ENCODE measurements around the gene TOR4A. TPM values are rescaled to one million over a fixed set of nuclear protein-coding genes. Genes with fewer than 3 reads are reported as not detected.

The TOR4A gene
- total RNA-seq, 1 donor from 2014 or later: 16.3 TPM

GRCh38 chr9:137311986-137312851 lies 34.7 kb downstream of the TOR4A start:
- no peak for TF ChIP-seq CTCF (IDR thresholded peaks at IDR 0.05; ENCODE audit: borderline replicate concordance)
- H3K36me3 ChIP-seq: no peaks in the 10 kb centered on the region
- H3K27ac ChIP-seq (replicated peaks): peak overlapping the region; percentile 8
- peak; percentile 12 for DNase-seq
- no peak overlapping the region for H3K4me3 ChIP-seq
- peaks cover 32% of the 10 kb centered on the region for H3K4me1 ChIP-seq
- H3K27me3 ChIP-seq (ENCODE audit: low read depth): peaks cover 36% of the 10 kb centered on the region
- no peaks in the 10 kb centered on the region for H3K9me3 ChIP-seq (replicated peaks)
- intact Hi-C loops (cut with micrococcal nuclease): no loop called here

- no peak overlapping the region for H3K4me3 ChIP-seq
- peaks cover 34% of the 10 kb centered on the region for H3K4me1 ChIP-seq
- no peaks in the 10 kb centered on the region for H3K9me3 ChIP-seq (replicated peaks)
- peak; percentile 12 for DNase-seq
- TF ChIP-seq CTCF (IDR thresholded peaks at IDR 0.05; ENCODE audit: borderline replicate concordance): no peak
- peaks cover 37% of the 10 kb centered on the region for H3K27me3 ChIP-seq (ENCODE audit: low read depth)
- no peaks in the 10 kb centered on the region for H3K36me3 ChIP-seq
- intact Hi-C loops (cut with micrococcal nuclease): no loop called here
- peak overlapping the region; percentile 86 for H3K27ac ChIP-seq (replicated peaks)
Measured at GRCh38 chr9:137312852-137313325, 35.4 kb downstream of the TOR4A start.

- no peaks in the 10 kb centered on the region for H3K9me3 ChIP-seq (replicated peaks)
- H3K4me3 ChIP-seq: no peak overlapping the region
- peak; percentile 12 for DNase-seq
- H3K4me1 ChIP-seq: peaks cover 40% of the 10 kb centered on the region
- no peaks in the 10 kb centered on the region for H3K36me3 ChIP-seq
- peaks cover 34% of the 10 kb centered on the region for H3K27me3 ChIP-seq (ENCODE audit: low read depth)
- intact Hi-C loops (cut with micrococcal nuclease): no loop called here
- TF ChIP-seq CTCF (IDR thresholded peaks at IDR 0.05; ENCODE audit: borderline replicate concordance): no peak
- peak overlapping the region; percentile 86 for H3K27ac ChIP-seq (replicated peaks)
Measured at GRCh38 chr9:137313326-137313936, 35.9 kb downstream of the TOR4A start.

- H3K4me1 ChIP-seq: peaks cover 46% of the 10 kb centered on the region
- peak overlapping the region; percentile 86 for H3K27ac ChIP-seq (replicated peaks)
- no peaks in the 10 kb centered on the region for H3K9me3 ChIP-seq (replicated peaks)
- no peak overlapping the region for H3K4me3 ChIP-seq
- intact Hi-C loops (cut with micrococcal nuclease): no loop called here
- peaks cover 34% of the 10 kb centered on the region for H3K27me3 ChIP-seq (ENCODE audit: low read depth)
- TF ChIP-seq CTCF (IDR thresholded peaks at IDR 0.05; ENCODE audit: borderline replicate concordance): no peak
- DNase-seq: peak; percentile 17
- H3K36me3 ChIP-seq: no peaks in the 10 kb centered on the region
Measured at GRCh38 chr9:137313956-137314560, 36.5 kb downstream of the TOR4A start.
